ENCODE measurements around the gene NDFIP2.

NDFIP2 gene

GRCh38 chr13:79511611-79512010, 30.7 kb downstream of the NDFIP2 start:
- TF ChIP-seq POLR2A (IDR thresholded peaks at IDR 0.05; ENCODE audit: extremely low read depth, insufficient read length) (no peak), MYC (IDR thresholded peaks at IDR 0.05; ENCODE audit: low read depth, low read length) (no peak), CTCF (IDR thresholded peaks at IDR 0.05; ENCODE audit: low read depth, low read length) (no peak), MAX (IDR thresholded peaks at IDR 0.05; ENCODE audit: low read depth, low read length) (no peak)
- no peak for DNase-seq (ENCODE audit: low read depth)
- H3K4me3 ChIP-seq (ENCODE audit: low read depth, low read length), result no peak overlapping the region

- no peak for TF ChIP-seq MAX (IDR thresholded peaks at IDR 0.05; ENCODE audit: low read depth, low read length)
- TF ChIP-seq MYC (IDR thresholded peaks at IDR 0.05; ENCODE audit: low read depth, low read length), result no peak
- TF ChIP-seq POLR2A (IDR thresholded peaks at IDR 0.05; ENCODE audit: extremely low read depth, insufficient read length), result no peak
- TF ChIP-seq CTCF (IDR thresholded peaks at IDR 0.05; ENCODE audit: low read depth, low read length), result no peak
- H3K4me3 ChIP-seq (ENCODE audit: low read depth, low read length), result no peak overlapping the region
- no peak for DNase-seq (ENCODE audit: low read depth)
Measured at GRCh38 chr13:79512950-79513349, 32.0 kb downstream of the NDFIP2 start.

- DNase-seq (ENCODE audit: low read depth), result no peak
- no peak overlapping the region for H3K4me3 ChIP-seq (ENCODE audit: low read depth, low read length)
- TF ChIP-seq MYC (IDR thresholded peaks at IDR 0.05; ENCODE audit: low read depth, low read length), result no peak
- TF ChIP-seq POLR2A (IDR thresholded peaks at IDR 0.05; ENCODE audit: extremely low read depth, insufficient read length), result no peak
- TF ChIP-seq MAX (IDR thresholded peaks at IDR 0.05; ENCODE audit: low read depth, low read length), result no peak
- no peak for TF ChIP-seq CTCF (IDR thresholded peaks at IDR 0.05; ENCODE audit: low read depth, low read length)
Measured at GRCh38 chr13:79516595-79516994, 35.6 kb downstream of the NDFIP2 start.

GRCh38 chr13:79519255-79519654, 38.3 kb downstream of the NDFIP2 start:
- no peak for TF ChIP-seq MYC (IDR thresholded peaks at IDR 0.05; ENCODE audit: low read depth, low read length)
- no peak for TF ChIP-seq CTCF (IDR thresholded peaks at IDR 0.05; ENCODE audit: low read depth, low read length)
- no peak for TF ChIP-seq POLR2A (IDR thresholded peaks at IDR 0.05; ENCODE audit: extremely low read depth, insufficient read length)
- TF ChIP-seq MAX (IDR thresholded peaks at IDR 0.05; ENCODE audit: low read depth, low read length), result no peak

GRCh38 chr13:79522583-79522982, 41.6 kb downstream of the NDFIP2 start:
- DNase-seq (ENCODE audit: low read depth), result peak; percentile 59
- TF ChIP-seq MAX (IDR thresholded peaks at IDR 0.05; ENCODE audit: low read depth, low read length), result peak; percentile 64
- no peak for TF ChIP-seq MYC (IDR thresholded peaks at IDR 0.05; ENCODE audit: low read depth, low read length)
- H3K4me3 ChIP-seq (ENCODE audit: low read depth, low read length), result no peak overlapping the region

More at GRCh38 chr13:79519255-79519654, 38.3 kb downstream of the NDFIP2 start:
- DNase-seq (ENCODE audit: low read depth), result peak; percentile 10
- no peak overlapping the region for H3K4me3 ChIP-seq (ENCODE audit: low read depth, low read length)

- no peak overlapping the region for H3K4me3 ChIP-seq (ENCODE audit: low read depth, low read length)
- TF ChIP-seq MYC (IDR thresholded peaks at IDR 0.05; ENCODE audit: low read depth, low read length) (no peak), CTCF (IDR thresholded peaks at IDR 0.05; ENCODE audit: low read depth, low read length) (no peak), POLR2A (IDR thresholded peaks at IDR 0.05; ENCODE audit: extremely low read depth, insufficient read length) (no peak), MAX (IDR thresholded peaks at IDR 0.05; ENCODE audit: low read depth, low read length) (peak; percentile 70)
- peak; percentile 73 for DNase-seq (ENCODE audit: low read depth)
Measured at GRCh38 chr13:79525064-79525857, 44.3 kb downstream of the NDFIP2 start.
